ENCODE data around the gene FOXO3. TPM values are rescaled to one million over a fixed set of nuclear protein-coding genes. Genes with fewer than 3 reads are reported as not detected.
"Not testable (repeated sequence)": the region's sequence is repeated elsewhere in the genome, so short reads cannot be mapped to it uniquely, and the experiment has no call there.

FOXO3 gene
- total RNA-seq, 6 experiments from 2014 or later: 21.1 to 28.9 (median 24.2) TPM

GRCh38 chr6:108675226-108676200 lies 114.8 kb downstream of the FOXO3 start:
- no peak for DNase-seq
- Mint-ChIP-seq H3K36me3 (ENCODE audit: low read depth) (peaks cover 10% of the 10 kb centered on the region), H3K4me1 (ENCODE audit: low read depth) (peaks cover 66% of the 10 kb centered on the region), H3K27ac (peak overlapping the region; percentile 21; the same call in 1 of the 2 replicates), H3K4me3 (no peak overlapping the region), H3K27me3 (ENCODE audit: insufficient read depth) (peaks cover 2% of the 10 kb centered on the region), H3K9me3 (no peaks in the 10 kb centered on the region)
- TF ChIP-seq, protein P1, sequence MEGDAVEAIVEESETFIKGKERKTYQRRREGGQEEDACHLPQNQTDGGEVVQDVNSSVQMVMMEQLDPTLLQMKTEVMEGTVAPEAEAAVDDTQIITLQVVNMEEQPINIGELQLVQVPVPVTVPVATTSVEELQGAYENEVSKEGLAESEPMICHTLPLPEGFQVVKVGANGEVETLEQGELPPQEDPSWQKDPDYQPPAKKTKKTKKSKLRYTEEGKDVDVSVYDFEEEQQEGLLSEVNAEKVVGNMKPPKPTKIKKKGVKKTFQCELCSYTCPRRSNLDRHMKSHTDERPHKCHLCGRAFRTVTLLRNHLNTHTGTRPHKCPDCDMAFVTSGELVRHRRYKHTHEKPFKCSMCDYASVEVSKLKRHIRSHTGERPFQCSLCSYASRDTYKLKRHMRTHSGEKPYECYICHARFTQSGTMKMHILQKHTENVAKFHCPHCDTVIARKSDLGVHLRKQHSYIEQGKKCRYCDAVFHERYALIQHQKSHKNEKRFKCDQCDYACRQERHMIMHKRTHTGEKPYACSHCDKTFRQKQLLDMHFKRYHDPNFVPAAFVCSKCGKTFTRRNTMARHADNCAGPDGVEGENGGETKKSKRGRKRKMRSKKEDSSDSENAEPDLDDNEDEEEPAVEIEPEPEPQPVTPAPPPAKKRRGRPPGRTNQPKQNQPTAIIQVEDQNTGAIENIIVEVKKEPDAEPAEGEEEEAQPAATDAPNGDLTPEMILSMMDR (IDR thresholded peaks at IDR 0.05): no peak

DNA sequence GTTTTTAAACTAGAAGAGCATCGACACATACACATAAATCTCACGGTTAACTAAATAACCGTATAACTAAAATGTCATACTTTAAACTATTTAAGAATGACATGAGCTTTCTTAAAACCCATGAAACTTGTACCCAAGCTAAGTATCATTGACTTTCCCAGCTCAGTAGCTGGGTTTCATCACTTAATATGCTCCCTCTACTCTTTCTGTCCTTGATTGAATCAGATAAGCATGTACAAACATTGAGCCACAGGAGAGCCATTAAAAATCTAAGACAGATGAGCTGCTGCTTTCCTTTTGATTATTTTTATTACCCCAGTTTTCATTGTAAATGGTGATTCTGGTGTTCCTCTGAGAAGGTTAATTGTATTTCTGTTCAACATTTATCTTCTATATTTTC lies 115.8 kb downstream of the FOXO3 start:
- no peak for DNase-seq
- TF ChIP-seq, protein P1 (IDR thresholded peaks at IDR 0.05): no peak
- peaks cover 13% of the 10 kb centered on the region for H3K36me3 Mint-ChIP-seq (ENCODE audit: low read depth)
- no peaks in the 10 kb centered on the region for H3K9me3 Mint-ChIP-seq
- no peak overlapping the region for H3K27ac Mint-ChIP-seq
- no peak overlapping the region for H3K4me3 Mint-ChIP-seq
- peaks cover 66% of the 10 kb centered on the region for H3K4me1 Mint-ChIP-seq (ENCODE audit: low read depth)
- peaks cover 2% of the 10 kb centered on the region for H3K27me3 Mint-ChIP-seq (ENCODE audit: insufficient read depth)

DNA sequence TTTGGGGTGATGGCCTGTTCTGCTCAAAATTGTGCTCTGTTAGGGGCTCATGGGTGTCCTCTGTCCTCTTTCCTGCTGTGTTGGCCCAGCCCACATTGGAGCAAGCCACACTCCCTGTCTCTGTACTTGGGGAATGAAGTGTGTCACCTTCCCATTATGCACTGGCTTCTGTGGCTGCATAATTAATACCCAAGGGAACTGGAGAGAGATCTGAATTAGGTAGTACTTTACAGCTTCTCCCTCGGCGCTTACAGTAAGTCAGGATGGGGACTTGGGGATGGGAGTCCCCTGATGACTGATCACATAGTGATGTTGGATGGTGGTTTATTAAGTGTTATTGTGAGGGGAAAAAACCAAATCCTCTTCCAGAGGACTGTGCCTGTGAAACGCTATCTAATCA lies 116.6 kb downstream of the FOXO3 start:
- Mint-ChIP-seq H3K36me3 (ENCODE audit: low read depth) (peaks cover 13% of the 10 kb centered on the region), H3K27me3 (ENCODE audit: insufficient read depth) (peaks cover 2% of the 10 kb centered on the region), H3K9me3 (no peaks in the 10 kb centered on the region), H3K27ac (no peak overlapping the region), H3K4me3 (no peak overlapping the region), H3K4me1 (ENCODE audit: low read depth) (peaks cover 74% of the 10 kb centered on the region)
- no peak for DNase-seq
- TF ChIP-seq, protein P1 (IDR thresholded peaks at IDR 0.05): no peak

GRCh38 chr6:108677894-108678293 lies 117.2 kb downstream of the FOXO3 start:
- Mint-ChIP-seq H3K4me1 (ENCODE audit: low read depth) (peaks cover 74% of the 10 kb centered on the region), H3K36me3 (ENCODE audit: low read depth) (peaks cover 13% of the 10 kb centered on the region), H3K27ac (no peak overlapping the region), H3K27me3 (ENCODE audit: insufficient read depth) (peaks cover 2% of the 10 kb centered on the region; the same call in 1 of the 2 replicates), H3K4me3 (no peak overlapping the region), H3K9me3 (no peaks in the 10 kb centered on the region)
- DNase-seq: no peak
- TF ChIP-seq, protein P1 (IDR thresholded peaks at IDR 0.05): no peak

DNA sequence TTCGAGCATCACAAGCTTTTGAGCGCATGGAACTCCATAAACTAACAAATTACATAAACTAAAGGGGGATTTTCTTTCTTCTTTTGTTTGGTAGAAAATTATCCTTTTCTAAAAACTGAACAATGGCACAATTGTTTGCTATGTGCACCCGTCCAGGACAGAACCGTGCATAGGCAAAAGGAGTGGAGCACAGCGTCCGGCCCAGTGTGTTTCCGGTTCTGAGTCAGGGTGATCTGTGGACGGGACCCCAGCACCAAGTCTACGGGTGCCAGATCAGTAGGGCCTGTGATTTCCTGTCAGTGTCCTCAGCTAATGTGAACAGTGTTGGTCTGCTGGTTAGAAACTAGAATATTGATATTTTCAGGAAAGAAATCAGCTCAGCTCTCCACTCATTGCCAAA lies 119.6 kb downstream of the FOXO3 start:
- H3K4me3 Mint-ChIP-seq; H3K9me3 Mint-ChIP-seq; H3K27me3 Mint-ChIP-seq (ENCODE audit: insufficient read depth); H3K27ac Mint-ChIP-seq; DNase-seq: not testable (repeated sequence)
- peaks cover 68% of the 10 kb centered on the region for H3K4me1 Mint-ChIP-seq (ENCODE audit: low read depth)
- H3K36me3 Mint-ChIP-seq (ENCODE audit: low read depth): peaks cover 13% of the 10 kb centered on the region

GRCh38 chr6:108681721-108682120 lies 121.0 kb downstream of the FOXO3 start:
- Mint-ChIP-seq H3K4me1 (ENCODE audit: low read depth) (peaks cover 68% of the 10 kb centered on the region), H3K4me3 (peak overlapping the region; percentile 17; the same call in 1 of the 2 replicates), H3K36me3 (ENCODE audit: low read depth) (peaks cover 25% of the 10 kb centered on the region), H3K27ac (peak overlapping the region; percentile 25)
- DNase-seq: peak; percentile 49
- H3K27me3 Mint-ChIP-seq (ENCODE audit: insufficient read depth); H3K9me3 Mint-ChIP-seq: not testable (repeated sequence)

DNA sequence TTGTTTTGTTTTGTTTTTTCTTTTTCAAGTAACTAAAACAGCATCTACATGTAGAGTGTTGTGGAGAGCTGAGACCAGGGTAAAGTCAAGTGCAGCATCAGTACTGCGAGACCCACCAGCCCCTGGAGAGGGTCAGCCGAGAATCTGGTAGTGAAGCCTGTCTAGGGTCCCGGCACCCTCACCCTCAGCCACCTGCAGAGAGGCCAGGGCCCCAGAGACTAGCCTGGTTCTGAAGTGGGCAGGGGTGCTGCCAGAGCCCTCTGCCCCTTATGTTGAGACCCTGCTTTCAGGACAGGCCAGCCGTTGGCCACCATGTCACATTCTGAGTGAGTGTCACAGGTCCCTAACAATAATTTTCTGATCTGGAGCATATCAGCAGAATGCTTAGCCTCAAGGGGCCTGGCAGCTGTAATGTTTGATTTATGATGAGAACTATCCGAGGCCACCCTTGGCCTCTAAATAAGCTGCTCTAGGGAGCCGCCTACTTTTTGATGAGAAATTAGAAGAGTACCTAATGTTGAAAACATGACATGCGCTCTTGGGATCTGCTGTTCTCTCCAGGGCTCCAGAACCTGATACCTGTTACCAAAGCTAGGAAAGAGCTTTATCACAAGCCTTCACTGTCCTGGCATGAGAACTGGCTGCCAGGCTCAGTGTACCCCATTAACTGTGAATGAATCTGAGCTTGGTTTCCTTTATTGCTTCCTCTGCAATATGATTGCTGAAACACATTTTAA lies 121.8 kb downstream of the FOXO3 start:
- peaks cover 32% of the 10 kb centered on the region for H3K36me3 Mint-ChIP-seq (ENCODE audit: low read depth)

DNA sequence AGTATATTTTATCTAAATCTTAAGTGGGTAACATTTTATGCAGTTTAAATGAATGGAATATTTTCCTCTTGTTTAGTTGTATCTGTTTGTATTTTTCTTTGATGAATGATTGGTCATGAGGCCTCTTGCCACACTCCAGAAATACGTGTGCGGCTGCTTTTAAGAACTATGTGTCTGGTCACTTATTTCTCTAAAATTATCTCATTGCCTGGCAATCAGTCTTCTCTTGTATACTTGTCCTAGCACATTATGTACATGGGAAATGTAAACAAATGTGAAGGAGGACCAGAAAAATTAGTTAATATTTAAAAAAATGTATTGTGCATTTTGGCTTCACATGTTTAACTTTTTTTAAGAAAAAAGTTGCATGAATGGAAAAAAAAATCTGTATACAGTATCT lies 123.3 kb downstream of the FOXO3 start:
- not testable (repeated sequence) for H3K27me3 Mint-ChIP-seq (ENCODE audit: insufficient read depth); H3K9me3 Mint-ChIP-seq; H3K4me3 Mint-ChIP-seq; DNase-seq; H3K27ac Mint-ChIP-seq
- Mint-ChIP-seq H3K36me3 (ENCODE audit: low read depth) (peaks cover 35% of the 10 kb centered on the region), H3K4me1 (ENCODE audit: low read depth) (peaks cover 74% of the 10 kb centered on the region)

More for the DNA sequence above, 121.8 kb downstream of the FOXO3 start:
- not testable (repeated sequence) for H3K4me3 Mint-ChIP-seq; H3K9me3 Mint-ChIP-seq; DNase-seq; H3K27me3 Mint-ChIP-seq (ENCODE audit: insufficient read depth)
- peak overlapping the region; percentile 25 for H3K27ac Mint-ChIP-seq
- peaks cover 68% of the 10 kb centered on the region for H3K4me1 Mint-ChIP-seq (ENCODE audit: low read depth)
